Measurements from ENCODE around the gene UGT1A4.

UGT1A4 gene

GRCh38 chr2:233816334-233816733 is 97.8 kb downstream of the UGT1A4 start:
- H4K20me1 ChIP-seq (ENCODE audit: insufficient read depth) = no peaks in the 10 kb centered on the region
- no peaks in the 10 kb centered on the region for H3K27me3 ChIP-seq (ENCODE audit: insufficient read depth, low read depth)
- no peak overlapping the region for H3K9ac ChIP-seq
- H3K4me2 ChIP-seq = no peak overlapping the region
- H3K79me2 ChIP-seq (ENCODE audit: insufficient read depth, low read depth) = no peaks in the 10 kb centered on the region
- no peak overlapping the region for H3K4me3 ChIP-seq (IDR thresholded peaks at IDR 0.05; ENCODE audit: insufficient read depth, low read depth, low read length)
- no peak overlapping the region for H3K27ac ChIP-seq
- no peaks in the 10 kb centered on the region for H3K4me1 ChIP-seq (ENCODE audit: low read depth, poor library complexity, severe bottlenecking)
- H3K36me3 ChIP-seq (ENCODE audit: insufficient read depth) = no peaks in the 10 kb centered on the region
- H2AFZ ChIP-seq (ENCODE audit: low read depth) = no peak overlapping the region
- no peak for TF ChIP-seq CTCF (conservative IDR thresholded peaks at IDR 0.05; ENCODE audit: low read depth, low read length)

DNA sequence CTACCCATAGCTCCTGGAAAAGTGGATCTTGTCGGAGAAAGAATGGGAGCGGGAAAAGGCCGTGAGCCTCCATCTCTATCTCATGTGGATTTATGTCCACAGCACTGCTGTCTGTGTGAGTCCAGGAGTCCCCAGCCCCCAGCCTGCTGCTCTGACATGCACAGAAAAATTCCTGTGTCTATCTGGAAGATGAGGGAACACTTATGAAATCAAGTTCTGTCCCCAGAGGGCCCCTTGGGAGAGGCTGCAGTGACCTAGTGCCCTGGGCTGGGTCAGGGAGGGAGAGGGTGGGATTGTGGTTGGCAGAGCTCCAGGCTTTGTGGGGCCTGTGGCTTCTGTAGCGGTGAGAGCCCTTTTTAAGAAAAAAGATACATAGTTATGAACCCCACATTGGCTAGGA is 98.2 kb downstream of the UGT1A4 start:
- no peaks in the 10 kb centered on the region for H3K79me2 ChIP-seq (ENCODE audit: insufficient read depth, low read depth)
- no peaks in the 10 kb centered on the region for H4K20me1 ChIP-seq (ENCODE audit: insufficient read depth)
- no peak overlapping the region for H3K4me3 ChIP-seq (IDR thresholded peaks at IDR 0.05; ENCODE audit: insufficient read depth, low read depth, low read length)
- no peak overlapping the region for H2AFZ ChIP-seq (ENCODE audit: low read depth)
- H3K36me3 ChIP-seq (ENCODE audit: insufficient read depth) = no peaks in the 10 kb centered on the region
- H3K27ac ChIP-seq = no peak overlapping the region
- H3K4me1 ChIP-seq (ENCODE audit: low read depth, poor library complexity, severe bottlenecking) = no peaks in the 10 kb centered on the region
- no peaks in the 10 kb centered on the region for H3K27me3 ChIP-seq (ENCODE audit: insufficient read depth, low read depth)
- no peak overlapping the region for H3K4me2 ChIP-seq
- H3K9ac ChIP-seq = no peak overlapping the region
- no peak for TF ChIP-seq CTCF (conservative IDR thresholded peaks at IDR 0.05; ENCODE audit: low read depth, low read length)

DNA sequence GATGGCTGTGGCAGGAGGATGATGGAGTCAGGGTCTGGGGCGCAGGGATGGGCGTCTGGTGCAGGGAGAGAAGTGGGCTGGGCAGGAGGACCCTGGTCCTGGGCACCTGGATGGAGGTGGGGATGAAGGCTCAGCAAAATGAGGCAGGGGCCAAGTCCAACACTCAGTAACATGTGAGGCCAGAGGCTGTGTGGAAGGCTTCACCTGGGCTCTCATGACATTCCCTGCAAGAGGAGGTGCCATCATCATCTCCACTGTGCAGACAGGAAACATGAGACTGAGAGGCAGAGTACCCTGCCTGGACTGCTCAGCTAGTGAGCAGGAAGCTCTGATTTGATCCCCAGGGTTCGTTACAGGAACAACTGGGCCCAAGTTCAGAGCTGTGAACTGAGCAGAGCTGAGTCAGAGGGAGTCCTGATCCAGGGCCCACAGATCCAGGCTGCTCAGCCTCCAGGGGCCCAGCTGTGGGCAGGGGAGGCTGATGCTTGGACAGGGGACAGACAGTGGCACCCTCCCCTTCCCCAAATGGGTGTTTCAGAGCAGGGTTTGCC is 98.9 kb downstream of the UGT1A4 start:
- Histone ChIP-seq H2AFZ (ENCODE audit: low read depth) (no peak overlapping the region), H3K27me3 (ENCODE audit: insufficient read depth, low read depth) (no peaks in the 10 kb centered on the region), H3K36me3 (ENCODE audit: insufficient read depth) (no peaks in the 10 kb centered on the region), H3K27ac (no peak overlapping the region), H3K4me2 (no peak overlapping the region), H4K20me1 (ENCODE audit: insufficient read depth) (no peaks in the 10 kb centered on the region), H3K4me3 (IDR thresholded peaks at IDR 0.05; ENCODE audit: insufficient read depth, low read depth, low read length) (no peak overlapping the region), H3K79me2 (ENCODE audit: insufficient read depth, low read depth) (no peaks in the 10 kb centered on the region), H3K9ac (no peak overlapping the region), H3K4me1 (ENCODE audit: low read depth, poor library complexity, severe bottlenecking) (no peaks in the 10 kb centered on the region)
- no peak for TF ChIP-seq CTCF (conservative IDR thresholded peaks at IDR 0.05; ENCODE audit: low read depth, low read length)

DNA sequence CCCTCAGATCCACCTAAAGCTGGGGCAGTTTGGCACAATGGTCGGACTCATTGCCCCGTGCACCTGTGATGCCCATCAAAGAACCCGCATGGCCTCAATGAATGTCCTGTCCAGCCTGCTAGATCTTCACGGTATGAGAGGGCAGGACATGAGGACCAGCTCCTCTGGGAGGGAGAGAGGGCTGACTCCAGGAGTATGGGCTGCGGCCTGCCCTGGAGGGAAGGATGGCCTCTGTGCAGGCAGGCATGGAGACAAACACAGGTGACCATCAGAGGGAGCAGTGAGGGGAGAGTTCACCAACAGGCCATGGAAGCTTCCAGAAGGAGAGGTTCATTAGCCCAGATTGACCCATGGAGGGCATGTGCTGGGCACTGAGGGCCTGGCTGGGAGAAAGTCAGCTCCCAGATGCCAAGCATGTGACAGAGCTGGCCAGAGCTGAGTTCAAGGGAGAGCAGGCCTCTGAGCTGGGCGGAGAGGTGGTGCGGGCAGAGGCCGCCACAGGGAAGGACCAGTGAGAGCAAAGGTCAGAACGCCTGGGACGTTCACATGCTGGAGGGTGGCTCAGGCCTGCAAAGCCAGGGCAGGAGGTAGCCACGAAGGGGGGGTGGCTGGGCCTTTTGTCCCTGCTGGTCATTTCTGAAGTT is 99.6 kb downstream of the UGT1A4 start:
- no peak for TF ChIP-seq CTCF (conservative IDR thresholded peaks at IDR 0.05; ENCODE audit: low read depth, low read length)
- H3K36me3 ChIP-seq (ENCODE audit: insufficient read depth) = no peaks in the 10 kb centered on the region
- no peaks in the 10 kb centered on the region for H3K79me2 ChIP-seq (ENCODE audit: insufficient read depth, low read depth)
- H2AFZ ChIP-seq (ENCODE audit: low read depth) = no peak overlapping the region
- no peaks in the 10 kb centered on the region for H3K27me3 ChIP-seq (ENCODE audit: insufficient read depth, low read depth)
- no peak overlapping the region for H3K4me3 ChIP-seq (IDR thresholded peaks at IDR 0.05; ENCODE audit: insufficient read depth, low read depth, low read length)
- no peaks in the 10 kb centered on the region for H4K20me1 ChIP-seq (ENCODE audit: insufficient read depth)
- no peak overlapping the region for H3K4me2 ChIP-seq
- no peaks in the 10 kb centered on the region for H3K4me1 ChIP-seq (ENCODE audit: low read depth, poor library complexity, severe bottlenecking)
- H3K27ac ChIP-seq = no peak overlapping the region
- no peak overlapping the region for H3K9ac ChIP-seq
